Smooth muscle cell of the brain vasculature (primary cell): ENCODE measurements around the gene RTN4.
"Not testable (repeated sequence)": the region's sequence is repeated elsewhere in the genome, so short reads cannot be mapped to it uniquely, and the experiment has no call there.

ENCODE experiments used
- DNase-seq: peaks from one replicate; pipeline ENCODE4 v3.0.0-alpha.2; 2012; ENCODE audit warnings: low read depth, low spot score

Gene RTN4

DNA sequence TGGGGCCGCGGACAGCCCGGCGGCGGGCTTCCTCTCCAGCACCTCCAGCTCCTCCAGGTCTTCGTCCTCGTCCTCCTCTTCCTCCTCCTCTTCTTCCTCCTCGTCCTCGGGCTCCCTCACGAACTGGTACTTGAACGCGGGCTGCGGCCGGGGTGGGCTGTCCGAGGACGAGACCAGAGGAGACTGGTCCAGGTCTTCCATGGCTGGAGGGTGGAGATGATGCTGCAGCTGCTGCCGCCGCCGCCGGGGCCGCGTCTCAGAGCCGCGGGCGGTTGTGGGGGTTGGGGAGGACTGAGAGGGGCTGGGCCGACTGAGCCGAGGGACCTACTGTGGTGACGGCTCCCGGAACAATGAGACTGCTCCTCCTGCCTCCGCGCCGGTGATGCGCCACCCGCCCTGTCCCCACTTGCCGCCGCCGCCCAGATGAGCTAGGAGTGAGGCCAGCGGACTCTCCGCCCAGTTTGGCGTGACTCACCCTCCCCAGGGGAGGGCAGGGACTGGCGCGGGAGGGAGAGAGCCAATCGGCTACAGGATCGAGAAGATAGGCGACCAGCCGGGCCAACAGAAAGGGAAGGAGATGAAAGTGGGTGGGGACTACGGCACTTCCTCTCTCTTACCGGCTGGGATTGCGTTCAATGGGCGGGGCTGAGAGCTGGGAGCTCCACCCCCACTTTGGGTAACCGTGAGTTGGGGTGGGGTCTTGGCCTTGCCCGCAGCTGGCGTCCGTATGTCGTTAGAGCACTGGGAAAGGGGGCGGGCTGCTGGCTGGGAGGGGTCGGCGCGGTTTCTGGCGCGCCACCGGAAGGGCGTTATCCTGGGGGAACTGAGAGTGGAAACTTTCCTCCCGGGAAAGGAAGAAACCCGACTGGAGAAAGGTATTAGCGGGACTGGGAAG is at the start of gene RTN4:
RTN4 (minus strand) TSS at position 352 of the 895 bp plus-strand sequence; CDS start at position 201, 151 bp downstream.
- peak; percentile 99 for DNase-seq

DNA sequence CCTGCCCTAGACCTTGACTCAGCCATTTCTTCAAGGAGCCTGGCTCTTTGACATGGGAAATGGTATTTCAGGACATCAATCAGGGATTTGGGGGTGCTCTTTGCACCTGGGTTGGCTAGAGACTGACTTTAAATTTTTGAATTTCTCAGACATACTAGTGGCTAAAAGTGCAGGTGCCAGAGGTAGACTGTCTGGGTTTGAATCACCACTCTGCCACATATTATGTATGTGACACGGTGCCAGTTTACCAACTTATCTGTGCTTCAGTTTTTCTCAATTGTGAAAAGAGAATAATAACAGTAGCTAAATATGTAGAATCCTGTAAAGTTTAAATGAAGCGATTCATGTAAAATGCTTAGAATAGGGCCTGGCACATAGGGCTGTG is 49.2 kb upstream of the RTN4 start:
- DNase-seq = no peak

- DNase-seq = no peak
Measured at GRCh38 chr2:55097461-55098410, 47.5 kb upstream of the RTN4 start.

DNA sequence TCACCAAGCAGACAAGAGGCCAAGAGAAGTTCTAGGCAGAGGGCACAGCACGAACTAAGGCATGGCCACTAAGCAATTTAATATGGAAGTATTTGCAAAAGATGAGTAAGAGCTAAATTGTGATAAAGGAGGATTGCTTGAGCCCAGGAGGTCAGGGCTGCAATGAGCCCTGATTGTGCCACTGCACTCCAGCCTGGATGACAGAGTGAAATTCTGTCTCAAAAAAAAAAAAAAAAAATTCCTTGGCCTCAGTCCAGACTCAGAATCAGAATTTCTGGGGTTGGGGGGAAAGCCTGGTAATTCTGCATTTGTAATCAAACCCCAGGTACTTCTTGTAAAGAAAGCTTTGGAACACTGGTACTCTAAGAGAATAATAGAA is 46.8 kb upstream of the RTN4 start:
- no peak for DNase-seq

DNA sequence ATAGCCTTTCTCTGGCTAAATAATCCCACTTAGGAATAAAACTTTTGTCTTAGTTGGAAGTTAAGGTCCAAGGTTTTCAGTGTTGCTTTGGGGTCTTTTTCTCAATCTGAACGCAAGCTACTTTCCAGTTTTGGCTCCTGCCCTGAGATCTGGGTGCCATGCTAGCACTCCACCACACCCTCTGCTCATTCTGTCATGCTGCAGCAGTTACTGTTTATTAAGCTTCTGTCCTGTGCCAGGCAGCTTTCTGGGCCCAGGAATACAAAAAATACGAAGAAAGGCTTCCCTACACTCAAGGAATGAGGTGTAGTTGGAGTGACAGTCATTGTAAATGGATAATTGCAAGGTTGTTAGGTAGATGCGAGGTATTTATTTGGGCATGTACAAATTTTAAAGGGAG is 46.3 kb upstream of the RTN4 start:
- no peak for DNase-seq

DNA sequence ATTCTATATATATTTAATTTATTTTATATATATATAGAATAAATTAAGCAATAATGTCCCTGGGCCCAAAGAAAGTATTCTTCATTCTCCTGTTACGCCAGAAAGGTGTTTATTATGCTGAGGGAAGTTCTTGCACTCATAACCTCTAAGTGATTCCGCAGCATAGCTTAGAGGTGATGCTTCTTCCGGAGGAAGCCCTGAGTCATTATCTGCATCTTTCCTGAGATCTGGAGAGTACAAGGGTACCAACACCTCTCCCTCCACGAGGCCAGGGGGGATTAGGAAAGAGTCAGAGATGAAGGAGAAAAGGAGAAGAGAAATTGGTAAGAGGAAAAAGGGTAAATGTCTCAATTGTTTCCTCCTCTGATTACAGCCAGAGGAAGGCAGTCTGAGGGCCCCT is 43.1 kb upstream of the RTN4 start:
- no peak for DNase-seq

GRCh38 chr2:55092439-55092838 is 42.2 kb upstream of the RTN4 start:
- no peak for DNase-seq

- DNase-seq = not testable (repeated sequence)
Measured at GRCh38 chr2:55091681-55092080, 41.4 kb upstream of the RTN4 start.

GRCh38 chr2:55090702-55091101 is 40.5 kb upstream of the RTN4 start:
- DNase-seq = no peak

- DNase-seq = no peak
Measured at GRCh38 chr2:55089726-55090125, 39.5 kb upstream of the RTN4 start.

DNA sequence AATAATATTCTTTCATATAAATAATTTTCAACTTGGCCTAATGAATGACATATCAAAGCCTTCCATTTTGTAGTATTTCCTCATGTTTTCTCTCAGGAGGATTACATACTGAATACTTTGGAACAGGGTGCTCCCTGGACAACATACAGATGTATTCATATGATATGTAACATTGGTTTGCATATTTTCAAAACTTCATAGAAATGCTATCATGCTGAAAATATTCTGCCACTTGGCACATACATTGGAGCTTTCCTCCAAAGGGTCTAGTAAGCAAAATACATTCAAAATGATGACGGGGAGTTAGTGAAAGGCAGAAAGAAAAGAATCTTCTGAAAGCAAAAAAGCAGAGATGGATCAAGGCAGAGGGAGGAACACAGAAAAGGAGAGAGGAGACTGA is 38.1 kb upstream of the RTN4 start:
- DNase-seq = no peak

GRCh38 chr2:55087936-55088335 is 37.7 kb upstream of the RTN4 start:
- no peak for DNase-seq

DNA sequence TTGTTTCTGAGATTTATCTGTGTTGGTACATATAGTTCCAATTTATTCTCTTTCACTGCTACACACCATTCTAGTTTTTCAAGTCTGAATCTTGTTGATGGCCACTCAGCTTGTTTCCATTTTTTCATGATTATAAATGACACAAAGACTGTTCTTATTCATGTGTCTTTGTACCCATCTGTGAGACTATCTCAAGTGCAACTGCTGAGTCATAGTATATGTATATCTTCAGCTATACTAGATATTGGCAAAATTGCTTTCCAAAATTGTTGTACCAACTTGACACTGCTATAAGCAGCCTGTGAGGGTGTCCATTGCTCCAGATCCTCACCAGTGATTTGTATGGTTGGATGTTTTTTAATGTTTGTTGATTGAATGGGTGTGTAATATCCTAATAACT is 37.2 kb upstream of the RTN4 start:
- no peak for DNase-seq

GRCh38 chr2:55085113-55086040 is 35.1 kb upstream of the RTN4 start:
- no peak for DNase-seq

DNA sequence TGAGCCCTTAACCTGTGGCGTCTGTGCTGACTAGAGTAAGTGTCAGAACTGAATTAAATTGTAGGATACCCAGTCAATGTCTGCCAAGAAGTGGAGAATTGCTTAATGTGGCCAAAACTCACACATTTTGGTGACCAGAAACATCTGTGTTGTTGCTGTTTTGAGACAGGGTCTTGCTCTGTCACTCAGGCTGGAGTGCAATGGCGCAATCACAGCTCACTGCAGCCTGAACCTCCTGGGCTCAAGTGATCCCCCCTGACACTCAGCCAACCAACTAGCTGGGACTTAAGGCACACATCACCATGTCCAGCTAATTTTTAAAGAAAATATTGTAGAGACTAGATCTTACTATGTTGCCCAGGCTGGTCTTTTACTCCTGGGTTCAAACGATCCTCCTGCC is 34.4 kb upstream of the RTN4 start:
- no peak for DNase-seq

DNA sequence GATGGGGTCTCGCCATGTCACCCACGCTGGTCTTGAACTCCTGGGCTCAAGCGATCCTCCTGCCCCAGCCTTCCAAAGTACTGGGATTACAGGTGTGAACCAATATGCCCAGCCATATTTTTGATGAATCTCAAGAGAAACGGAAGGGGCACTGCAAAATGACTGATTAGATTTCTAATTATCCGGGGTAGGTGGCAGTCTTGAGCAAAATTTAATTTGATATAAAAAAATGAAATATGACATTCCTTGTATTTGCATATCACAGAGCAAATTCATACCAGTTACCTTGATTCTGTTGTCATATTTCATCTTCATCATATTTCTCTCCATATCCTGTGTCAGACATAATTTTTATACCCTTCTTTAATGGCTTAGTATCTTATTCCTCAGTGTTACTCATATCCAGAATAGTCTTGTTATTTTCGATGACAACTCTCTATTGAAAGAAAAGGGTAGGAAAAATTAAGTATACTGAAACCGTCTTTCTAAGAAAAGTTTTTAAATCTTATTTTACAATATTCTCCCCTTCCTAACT is 30.0 kb upstream of the RTN4 start:
- no peak for DNase-seq

- no peak for DNase-seq
Measured at GRCh38 chr2:55078956-55079355, 28.7 kb upstream of the RTN4 start.

GRCh38 chr2:55076721-55077120 is 26.5 kb upstream of the RTN4 start:
- DNase-seq = no peak

GRCh38 chr2:55076019-55076418 is 25.8 kb upstream of the RTN4 start:
- DNase-seq = not testable (repeated sequence)

- no peak for DNase-seq
Measured at GRCh38 chr2:55073000-55073983, 23.0 kb upstream of the RTN4 start.
